HG03354 (cell line): ENCODE results near the gene MALSU1.
"Not testable (repeated sequence)": the region's sequence is repeated elsewhere in the genome, so short reads cannot be mapped to it uniquely, and the experiment has no call there.

ENCODE experiments used
- ATAC-seq: cut with Tn5 transposase; IDR thresholded peaks from one replicate; pipeline ENCODE4 v1.9.1; 2021; ENCODE audit warnings: mild to moderate bottlenecking; ENCODE audit not compliant: unreplicated experiment, poor library complexity, severe bottlenecking

Gene MALSU1

DNA sequence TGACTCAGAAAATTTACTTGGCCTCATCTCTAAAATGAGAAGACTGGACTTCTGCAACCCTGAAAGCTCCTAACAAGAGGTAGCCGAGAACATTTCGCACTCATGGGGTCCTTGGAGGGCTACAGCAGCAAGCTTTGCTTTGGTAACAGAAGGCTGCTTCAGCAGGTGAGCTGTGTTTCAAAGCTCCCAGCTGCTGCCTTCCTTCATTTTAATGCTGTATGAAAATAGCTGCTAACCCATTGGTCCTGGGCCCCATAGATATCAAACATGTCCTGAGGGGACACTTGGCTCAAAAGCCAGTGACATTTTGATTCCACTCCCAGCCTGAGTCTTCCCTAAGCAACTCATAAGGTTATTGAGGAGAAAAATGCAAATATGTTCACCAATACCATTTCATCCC is 14.3 kb upstream of the MALSU1 start:
- no peak for ATAC-seq

DNA sequence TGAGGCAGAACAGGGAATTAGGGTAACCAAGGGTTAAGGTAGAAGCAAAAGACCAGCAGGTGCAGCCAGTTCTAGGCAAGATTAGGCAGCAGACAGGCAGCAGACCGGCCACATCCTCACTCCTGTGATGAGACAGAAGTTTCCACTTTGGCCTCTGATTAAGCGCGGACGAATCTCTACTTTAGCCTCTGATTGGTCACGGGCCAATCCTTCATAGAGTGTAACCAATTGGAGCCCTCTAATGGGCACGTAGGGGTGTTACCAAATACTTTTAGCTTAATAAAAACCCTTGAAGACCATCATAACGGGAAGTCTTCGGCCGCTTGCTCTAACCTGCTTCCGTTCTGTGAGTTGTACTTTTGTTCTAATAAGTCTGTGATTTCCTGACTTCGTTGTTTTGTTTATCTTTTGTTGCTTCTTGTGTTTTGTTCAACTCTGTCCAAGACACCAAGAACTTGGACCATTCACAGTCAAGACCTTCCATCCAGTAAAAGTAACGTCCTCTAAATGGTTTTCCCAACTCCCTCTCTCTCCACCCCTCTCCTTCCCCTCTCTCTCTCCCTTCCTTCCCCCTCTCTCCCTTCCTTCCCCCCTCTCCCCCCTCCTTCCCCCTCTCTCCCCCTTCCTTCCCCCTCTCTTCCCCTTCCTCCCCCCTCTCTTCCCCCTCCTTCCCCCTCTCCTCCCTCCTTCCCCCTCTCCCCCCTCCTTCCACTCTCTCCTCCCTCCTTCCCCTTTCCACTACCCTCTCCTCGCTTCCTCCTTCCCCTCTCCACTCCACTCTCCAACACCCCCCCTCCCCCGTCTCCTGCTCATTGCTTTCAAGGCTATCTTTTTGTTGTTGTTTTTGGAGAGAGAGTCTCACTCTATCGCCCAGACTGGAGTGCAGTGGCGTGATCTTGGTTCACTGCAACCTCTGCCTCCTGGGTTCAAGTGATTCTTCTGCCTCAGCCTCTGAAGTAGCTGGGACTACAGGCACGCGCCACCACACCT is 13.2 kb upstream of the MALSU1 start:
- ATAC-seq, result no peak

DNA sequence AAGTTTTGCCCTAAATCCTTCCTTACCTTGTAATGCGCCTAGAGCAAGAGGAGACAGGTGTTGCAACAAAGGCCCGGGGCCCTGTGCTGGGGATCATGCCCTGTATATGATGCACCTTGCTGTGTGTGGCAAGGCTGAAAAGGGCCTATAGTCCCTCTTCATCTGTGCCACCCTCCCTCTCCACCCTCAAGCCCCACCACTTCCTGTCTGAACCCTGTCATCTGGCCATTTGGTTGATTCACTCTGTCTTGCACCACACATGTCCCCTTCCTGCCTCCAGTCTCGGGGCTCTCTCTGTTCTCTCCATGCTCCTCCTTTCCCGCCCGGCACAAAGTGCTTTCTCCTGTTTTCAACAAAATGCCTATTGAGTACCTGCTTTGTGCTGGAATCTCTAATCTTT is 11.5 kb upstream of the MALSU1 start:
- ATAC-seq, result no peak

DNA sequence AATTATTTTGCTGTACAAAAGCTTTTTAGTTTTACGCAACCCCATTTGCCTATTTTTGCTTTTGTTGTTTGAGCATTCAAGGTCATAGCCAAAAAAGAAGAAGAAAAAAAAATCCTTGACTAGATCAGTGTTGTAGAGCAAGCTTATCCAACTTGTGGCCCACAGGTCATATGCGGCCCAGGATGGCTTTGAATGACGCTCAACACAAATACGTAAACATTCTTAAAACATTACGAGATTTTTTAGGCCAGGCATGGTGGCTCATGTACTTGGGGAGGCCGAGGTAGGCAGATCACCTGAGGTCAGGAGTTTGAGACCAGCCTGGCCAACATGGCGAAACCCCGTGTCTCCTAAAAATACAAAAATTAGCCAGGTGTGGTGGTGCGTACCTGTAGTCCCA is 8.1 kb upstream of the MALSU1 start:
- ATAC-seq, result no peak

DNA sequence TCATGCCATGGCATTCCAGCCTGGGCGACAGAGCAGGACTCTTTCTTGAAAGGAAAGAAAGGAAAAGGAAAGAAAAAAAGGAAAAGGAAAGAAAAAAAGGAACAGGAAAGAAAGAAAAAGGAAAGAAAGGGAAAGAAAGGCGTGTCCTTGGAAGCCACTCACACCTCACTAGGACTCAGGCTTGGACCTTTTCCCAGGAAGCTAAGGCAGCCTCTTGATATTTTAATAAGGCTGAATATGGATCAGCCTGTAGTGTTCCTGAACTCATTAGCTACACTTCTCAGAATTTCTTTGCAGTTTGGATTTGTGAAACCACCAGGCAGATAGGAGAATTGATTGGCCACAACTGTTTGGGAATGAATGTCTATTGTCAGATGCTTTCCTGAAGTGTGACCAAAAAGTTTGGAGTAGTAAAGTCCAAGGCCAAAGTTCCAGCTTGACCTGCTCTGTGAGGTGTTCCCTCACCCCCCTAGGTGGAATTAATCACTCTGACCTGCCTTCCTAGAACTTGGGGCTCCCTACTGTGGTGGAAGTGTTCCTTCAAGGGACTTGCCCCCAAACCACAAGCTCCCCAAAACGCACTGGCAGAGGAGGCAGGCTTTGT is 7.1 kb upstream of the MALSU1 start:
- ATAC-seq, result no peak

DNA sequence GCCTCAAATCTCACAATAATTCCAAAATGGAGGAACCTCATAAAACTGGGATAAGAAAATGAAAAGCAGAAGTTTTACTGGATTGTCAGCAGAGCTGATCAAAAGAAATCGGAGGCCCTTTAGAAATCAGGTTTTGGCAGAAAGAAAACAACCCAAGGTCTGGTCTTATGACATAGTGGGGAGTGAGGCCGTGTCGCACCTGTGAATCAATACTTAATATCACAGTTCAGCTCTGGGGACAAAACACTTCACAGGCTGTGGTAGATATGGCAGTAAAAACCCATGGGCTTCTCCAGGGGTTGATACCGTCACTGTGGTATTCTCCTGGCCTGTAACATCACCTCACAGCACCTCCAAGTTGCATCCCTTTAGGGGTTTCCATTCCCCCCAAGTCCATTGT is 6.5 kb upstream of the MALSU1 start:
- ATAC-seq, result no peak

DNA sequence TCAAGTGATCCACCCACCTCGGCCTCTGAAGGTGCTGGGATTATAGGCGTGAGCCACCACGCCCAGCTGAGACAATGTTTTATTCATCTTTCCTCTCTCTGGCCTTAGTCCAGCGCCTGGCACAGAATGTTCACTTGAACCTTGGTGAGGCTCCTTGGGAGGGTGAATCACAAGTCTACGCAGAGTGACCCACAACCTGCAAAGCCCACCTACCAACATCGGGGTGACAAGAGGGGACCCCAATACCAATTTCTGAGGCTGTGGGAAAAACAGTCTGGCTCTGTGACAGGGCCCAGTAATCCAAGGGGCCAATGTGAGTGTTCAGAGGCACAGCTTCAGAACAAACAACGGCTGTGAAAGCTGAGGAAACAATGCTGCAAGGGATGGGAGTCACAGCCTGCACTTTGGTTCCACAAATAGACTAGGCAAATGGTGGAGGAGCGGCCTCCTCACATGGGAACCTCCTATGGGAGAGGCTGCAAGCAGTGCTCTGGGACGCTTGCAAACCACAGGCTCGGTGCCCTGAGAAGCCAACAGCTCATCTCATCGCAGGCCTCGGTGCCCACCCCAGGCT is 5.6 kb upstream of the MALSU1 start:
- no peak for ATAC-seq

DNA sequence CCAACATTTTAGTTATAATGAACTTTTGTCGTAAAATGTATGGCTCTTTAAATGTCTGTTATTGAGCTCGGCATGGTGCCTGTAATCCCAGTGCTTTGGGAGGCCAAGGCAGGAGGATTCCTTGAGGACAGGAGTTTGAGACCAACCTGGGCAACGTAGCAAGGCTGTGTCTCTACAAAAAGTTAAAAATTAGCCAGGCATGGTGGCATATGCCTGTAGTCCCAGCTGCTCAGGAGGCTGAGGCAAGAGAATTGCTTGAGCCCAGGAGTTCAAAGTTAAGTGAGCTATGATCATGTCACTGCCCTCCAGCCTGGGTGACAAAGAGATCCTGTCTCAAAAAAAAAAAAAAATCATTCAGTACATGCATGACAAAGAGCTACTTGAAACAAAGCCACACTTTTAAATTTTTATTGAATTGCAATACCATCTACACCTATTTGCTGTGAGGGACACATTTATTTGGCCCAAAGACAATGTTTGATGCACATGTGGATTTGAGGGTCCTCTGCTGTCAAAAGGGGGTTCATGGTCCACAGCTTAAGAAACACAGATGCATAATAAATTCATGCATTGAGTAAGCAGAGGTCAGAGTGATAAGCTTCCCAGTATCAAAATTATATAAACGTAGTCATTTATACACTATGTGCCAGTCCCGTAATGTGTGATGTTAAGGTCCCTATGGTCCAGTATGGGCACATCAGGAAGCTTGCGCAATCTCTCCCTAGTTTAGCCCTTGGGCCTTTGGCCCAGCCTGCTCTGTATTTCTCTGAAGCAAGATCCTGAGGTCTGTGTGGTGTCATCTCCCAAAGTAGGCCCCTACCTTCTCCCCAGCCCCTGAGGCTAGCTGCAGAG is 4.4 kb upstream of the MALSU1 start:
- no peak for ATAC-seq

DNA sequence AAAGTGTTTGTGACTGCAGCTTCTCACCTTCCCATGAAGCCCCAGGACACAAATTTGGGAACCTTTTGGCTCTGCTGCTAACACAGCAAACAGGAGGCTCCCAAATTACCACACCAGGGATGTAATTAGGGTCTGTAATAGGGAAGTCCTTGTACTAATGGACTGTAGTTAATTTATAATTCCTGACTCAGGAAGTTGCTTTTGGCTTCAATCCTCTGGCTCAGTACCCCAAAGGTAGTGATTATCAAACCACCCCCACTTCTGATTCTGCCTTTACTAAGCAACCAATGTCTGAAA is 3.8 kb upstream of the MALSU1 start:
- ATAC-seq, result no peak

DNA sequence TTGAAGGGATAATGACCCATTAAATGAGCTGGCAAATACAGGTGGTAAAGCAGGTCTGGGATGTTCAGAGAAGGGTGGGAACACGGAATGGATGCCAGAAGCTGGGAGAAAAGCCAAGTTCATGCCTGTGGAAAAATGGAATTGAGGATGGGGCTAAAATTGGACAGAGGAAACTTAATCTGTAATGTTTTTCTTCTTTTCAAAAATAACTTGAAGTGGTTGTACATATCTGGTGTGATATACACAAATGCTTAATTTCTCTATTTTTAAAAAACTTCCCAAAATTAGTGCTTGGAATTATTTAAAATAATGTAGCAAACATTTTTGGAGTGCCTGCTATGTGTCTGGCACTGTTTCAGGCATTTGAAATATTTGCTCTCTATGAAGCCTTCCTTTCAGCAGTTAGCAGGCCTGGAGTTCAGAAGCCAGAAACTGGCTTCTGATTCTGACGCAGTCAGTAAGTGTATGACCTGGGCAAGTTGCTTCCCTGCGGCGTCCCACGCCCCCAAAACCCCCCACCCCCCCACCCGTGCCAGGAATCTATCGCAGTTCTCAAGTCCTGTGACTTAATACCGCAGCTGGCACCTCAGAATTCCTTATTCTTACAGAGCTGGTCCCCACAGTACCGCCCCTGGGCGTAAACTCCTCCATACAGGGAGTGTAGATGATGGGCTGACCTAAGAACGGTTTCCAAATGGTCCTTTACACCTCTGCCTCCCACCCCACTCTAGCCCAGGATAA is 828 bp upstream of the MALSU1 start:
- ATAC-seq, result peak; percentile 2

DNA sequence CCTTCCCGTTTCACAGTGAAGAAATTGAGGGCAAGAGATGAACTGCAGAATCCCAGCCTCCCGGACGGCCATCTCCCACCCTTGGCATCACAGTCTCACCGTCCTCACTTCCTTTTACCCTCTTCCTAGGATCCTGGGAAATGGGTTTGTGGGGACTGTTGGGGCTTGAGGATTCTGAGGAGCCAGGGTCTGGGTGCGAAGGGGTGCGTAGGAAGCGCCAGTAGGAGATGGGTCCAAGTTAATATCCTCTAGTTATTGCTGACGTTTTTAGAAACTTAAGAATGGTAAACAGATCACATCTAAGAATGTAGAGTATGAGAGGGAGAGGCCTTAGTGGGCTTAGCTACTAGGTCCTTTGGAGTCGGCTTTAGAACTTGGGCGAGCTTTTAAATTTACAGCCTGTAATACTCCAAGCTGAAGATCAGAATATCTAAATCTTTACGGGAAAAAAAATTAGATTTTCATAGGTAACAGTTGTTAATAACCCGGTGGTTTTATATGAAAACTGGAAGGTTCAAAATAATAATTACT is 696 bp downstream of the MALSU1 start:
- ATAC-seq, result peak; percentile 10

DNA sequence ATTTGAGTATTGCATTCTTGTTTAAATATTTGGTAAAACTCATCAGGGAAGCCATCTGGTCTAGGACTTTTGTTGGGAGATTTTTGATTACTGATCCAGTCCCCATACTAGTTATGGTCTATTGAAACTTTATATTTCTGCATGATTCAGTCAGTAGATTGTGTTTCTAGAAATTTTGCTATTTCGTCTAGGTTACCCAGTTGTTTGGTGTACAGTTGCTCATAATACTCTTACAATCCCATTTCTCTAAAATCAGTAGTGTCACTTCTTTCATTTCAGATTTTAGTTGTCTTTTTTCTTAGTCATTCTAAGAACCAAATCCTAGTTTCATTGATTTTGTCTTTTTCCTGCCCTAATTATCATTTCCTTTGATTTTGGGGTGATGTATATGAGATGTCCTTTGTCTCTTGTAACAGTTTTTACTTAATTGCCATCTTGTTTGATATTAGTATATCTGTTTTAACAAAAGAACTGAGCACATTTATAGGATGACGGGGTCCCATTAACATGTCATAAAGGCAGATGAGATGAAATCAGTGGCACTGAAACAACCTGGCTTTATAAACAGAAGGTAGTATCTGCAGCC is 7.9 kb downstream of the MALSU1 start:
- no peak for ATAC-seq

DNA sequence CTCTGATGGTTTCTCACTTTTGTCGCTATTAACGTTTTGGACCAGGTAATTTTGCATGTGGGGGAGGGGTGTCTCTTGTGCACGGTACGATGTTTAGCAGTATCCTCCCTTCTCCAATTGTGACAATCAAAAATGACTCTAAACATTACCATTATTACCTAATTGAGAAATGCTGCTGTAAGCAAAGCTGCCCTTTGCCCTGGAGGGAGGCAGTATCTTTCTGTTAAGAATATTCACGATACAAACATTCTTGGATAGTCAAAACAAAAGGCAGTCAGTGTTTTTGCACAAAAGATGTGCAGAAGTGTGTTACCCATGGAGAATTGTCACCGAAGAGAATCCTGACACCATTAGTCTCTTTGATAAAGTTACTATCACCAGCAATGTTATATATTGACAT is 9.6 kb downstream of the MALSU1 start:
- ATAC-seq, result no peak

DNA sequence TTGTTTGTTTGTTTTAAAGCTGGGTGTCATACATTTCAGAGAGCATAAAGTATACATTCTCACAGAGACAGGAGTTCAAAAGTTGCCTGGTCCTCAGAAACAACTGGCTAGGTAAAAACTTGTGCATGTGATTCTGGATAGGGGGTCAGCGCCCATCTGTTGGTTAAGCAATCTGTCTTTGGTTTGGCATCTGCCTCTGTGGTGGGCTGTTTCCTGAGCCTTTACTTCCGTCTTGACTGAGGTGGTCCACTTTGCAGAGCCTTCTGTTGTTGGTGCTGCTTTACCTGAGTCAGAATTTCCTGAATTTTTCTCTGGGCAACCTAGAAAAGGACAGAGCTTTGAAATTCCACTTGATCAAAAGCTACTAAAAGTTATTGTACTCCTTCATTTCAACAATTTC is 13.0 kb downstream of the MALSU1 start:
- not testable (repeated sequence) for ATAC-seq

DNA sequence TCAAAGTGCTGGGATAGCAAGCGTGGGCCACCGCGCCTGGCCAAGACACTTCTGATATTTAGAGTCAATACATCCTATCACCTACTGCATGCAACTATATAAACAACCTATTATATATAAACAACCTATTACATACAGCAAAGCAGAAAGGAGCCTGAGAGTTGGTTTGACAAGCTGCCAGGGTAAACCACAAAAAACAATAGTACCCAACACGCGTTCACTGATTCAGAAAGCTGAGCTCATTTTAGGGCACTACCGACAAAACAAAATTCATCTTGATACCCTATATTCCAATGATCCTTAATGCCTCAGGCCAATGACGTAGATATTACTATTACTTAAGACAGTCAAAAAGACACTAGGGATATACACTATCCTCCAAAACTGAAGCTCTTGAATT is 16.2 kb downstream of the MALSU1 start:
- ATAC-seq, result no peak

DNA sequence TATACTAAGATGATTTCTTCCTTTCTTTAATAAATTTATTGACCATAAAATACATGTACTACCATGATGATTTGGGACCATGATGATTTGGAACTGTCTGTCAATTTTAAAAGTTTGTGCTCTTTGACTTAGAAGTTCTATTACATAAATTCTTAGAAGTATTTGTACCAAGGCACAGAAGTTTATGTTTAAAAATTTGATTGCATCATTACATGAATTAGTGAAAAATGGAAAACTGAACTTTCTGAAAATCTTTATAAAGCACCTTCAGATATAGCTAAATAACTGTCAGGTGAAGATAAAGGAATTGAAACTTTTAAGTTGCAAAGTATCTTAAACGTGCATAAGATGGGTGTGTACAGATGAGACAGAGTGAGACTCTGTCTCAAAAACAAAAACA is 32.0 kb downstream of the MALSU1 start:
- ATAC-seq, result no peak

DNA sequence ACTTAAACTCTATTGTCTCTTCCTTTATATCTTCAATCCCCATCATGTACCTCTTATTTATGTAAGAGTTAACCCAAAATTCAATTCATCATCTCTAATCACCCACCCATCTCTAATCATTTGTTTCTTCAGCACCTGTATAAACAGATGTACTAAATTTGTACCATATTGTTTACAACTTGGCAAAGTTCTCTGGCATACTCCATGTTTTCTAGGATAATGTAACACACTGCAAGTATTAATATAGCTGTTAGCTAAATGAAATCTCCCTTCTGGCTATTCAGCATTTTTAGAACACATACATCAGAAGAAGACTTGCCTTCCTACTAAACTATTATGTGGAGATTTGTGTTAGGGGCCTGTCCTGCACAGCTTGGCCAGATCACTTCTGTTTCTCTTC is 33.1 kb downstream of the MALSU1 start:
- ATAC-seq, result no peak

DNA sequence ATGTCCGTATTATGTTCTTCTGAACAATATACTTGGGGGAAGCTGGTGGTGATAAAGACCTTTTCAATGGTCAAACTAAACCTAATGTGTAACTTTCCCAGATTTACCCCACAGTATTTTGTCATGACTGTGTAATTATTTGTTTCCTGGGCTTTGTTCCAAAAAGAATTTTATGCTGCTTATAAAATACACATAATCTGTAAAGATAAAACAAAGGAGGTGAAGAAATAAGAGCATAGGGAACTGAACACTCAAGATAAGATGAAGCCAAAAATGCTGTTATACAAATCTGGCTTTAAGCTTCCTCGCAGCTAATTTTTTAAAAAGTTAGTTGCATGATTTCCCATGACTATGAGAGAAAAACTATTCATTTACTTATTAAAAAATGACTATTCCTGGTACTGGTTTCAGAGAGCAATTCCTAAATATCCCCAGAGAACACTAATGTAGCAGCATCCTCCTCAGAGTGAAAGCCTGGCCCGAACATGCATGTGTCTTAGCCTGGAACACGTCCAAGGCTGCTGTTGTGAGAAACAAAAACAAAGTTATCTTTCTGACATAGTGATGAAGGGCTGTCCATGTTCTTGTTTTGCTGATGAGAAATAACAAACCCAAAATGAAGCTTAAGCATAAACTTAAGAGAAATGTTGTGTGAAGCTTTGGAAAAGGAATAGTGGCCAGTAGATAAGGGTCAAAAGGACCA is 33.9 kb downstream of the MALSU1 start:
- ATAC-seq, result no peak
